ENCODE results near the gene LHX4. TPM values are rescaled to one million over a fixed set of nuclear protein-coding genes. Genes with fewer than 3 reads are reported as not detected.

The LHX4 gene
- total RNA-seq, 2 donors from 2014 or later, result not detected

DNA sequence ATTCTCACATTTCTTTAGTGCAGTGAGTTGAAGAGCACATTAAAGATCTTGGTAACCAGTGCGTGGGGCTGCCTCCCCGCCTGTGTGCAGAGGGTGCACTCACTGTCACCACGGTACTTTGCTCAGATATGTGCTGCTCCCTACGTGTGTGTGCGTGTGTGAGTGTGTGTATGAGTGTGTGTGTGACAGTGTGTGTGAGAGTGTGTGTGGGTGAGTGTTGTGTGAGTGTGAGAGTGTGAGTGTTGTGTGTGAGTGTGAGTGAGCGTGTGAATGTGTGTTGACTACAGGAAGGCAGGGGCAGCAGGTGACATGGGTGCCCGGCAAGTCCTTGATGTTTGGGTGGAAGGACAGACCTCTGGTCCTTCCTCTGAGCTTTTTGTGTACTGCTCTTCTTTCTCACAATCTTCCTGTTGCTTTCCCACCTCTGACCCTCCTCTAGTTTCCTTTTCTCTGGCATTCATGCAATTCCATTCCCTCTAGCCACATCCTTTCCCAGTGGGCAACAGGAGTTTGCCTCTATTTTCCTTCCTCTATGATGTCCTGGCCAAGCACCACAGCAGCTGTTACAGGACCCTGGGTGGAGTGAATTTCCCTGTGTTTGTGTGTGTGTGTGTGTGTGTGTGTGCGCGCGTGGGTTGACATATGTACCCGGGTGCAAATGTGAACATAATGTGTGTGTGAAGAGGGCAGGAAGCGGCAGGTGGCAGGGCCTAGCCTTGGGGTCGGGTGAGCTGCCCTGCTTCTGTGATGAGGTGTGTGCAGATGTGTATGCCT, 19.8 kb downstream of the LHX4 start:
- no peak for DNase-seq (ENCODE audit: low spot score)
- Histone ChIP-seq H3K27me3 (replicated peaks; ENCODE audit: insufficient read depth) (no peaks in the 10 kb centered on the region), H3K4me1 (ENCODE audit: control insufficient read depth in 1 of 2, low read depth in 2 of 2) (no peaks in the 10 kb centered on the region), H3K27ac (no peak overlapping the region), H3K4me3 (no peak overlapping the region), H3K36me3 (no peaks in the 10 kb centered on the region), H3K9me3 (no peaks in the 10 kb centered on the region)
- no peak for ATAC-seq (ENCODE audit: insufficient number of reproducible peaks, low FRiP score, low read depth)
- TF ChIP-seq, protein P1, sequence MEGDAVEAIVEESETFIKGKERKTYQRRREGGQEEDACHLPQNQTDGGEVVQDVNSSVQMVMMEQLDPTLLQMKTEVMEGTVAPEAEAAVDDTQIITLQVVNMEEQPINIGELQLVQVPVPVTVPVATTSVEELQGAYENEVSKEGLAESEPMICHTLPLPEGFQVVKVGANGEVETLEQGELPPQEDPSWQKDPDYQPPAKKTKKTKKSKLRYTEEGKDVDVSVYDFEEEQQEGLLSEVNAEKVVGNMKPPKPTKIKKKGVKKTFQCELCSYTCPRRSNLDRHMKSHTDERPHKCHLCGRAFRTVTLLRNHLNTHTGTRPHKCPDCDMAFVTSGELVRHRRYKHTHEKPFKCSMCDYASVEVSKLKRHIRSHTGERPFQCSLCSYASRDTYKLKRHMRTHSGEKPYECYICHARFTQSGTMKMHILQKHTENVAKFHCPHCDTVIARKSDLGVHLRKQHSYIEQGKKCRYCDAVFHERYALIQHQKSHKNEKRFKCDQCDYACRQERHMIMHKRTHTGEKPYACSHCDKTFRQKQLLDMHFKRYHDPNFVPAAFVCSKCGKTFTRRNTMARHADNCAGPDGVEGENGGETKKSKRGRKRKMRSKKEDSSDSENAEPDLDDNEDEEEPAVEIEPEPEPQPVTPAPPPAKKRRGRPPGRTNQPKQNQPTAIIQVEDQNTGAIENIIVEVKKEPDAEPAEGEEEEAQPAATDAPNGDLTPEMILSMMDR (IDR thresholded peaks at IDR 0.05), result no peak

GRCh38 chr1:180250499-180250770, 20.4 kb downstream of the LHX4 start:
- Histone ChIP-seq H3K9me3 (no peaks in the 10 kb centered on the region), H3K27ac (no peak overlapping the region), H3K27me3 (replicated peaks; ENCODE audit: insufficient read depth) (no peaks in the 10 kb centered on the region), H3K4me1 (ENCODE audit: control insufficient read depth in 1 of 2, low read depth in 2 of 2) (no peaks in the 10 kb centered on the region), H3K36me3 (no peaks in the 10 kb centered on the region), H3K4me3 (no peak overlapping the region)
- ATAC-seq (ENCODE audit: insufficient number of reproducible peaks, low FRiP score, low read depth) (no peak), DNase-seq (ENCODE audit: low spot score) (no peak)
- TF ChIP-seq, protein P1 (IDR thresholded peaks at IDR 0.05), result no peak

- H3K27ac ChIP-seq, result no peak overlapping the region
- no peaks in the 10 kb centered on the region for H3K9me3 ChIP-seq
- no peaks in the 10 kb centered on the region for H3K27me3 ChIP-seq (replicated peaks; ENCODE audit: insufficient read depth)
- no peak overlapping the region for H3K4me3 ChIP-seq
- TF ChIP-seq, protein P1 (IDR thresholded peaks at IDR 0.05), result no peak
- H3K36me3 ChIP-seq, result no peaks in the 10 kb centered on the region
- no peak for DNase-seq (ENCODE audit: low spot score)
- no peaks in the 10 kb centered on the region for H3K4me1 ChIP-seq (ENCODE audit: control insufficient read depth in 1 of 2, low read depth in 2 of 2)
- no peak for ATAC-seq (ENCODE audit: insufficient number of reproducible peaks, low FRiP score, low read depth)
These were observed 20.9 kb downstream of the LHX4 start for GRCh38 chr1:180250883-180251509.

DNA sequence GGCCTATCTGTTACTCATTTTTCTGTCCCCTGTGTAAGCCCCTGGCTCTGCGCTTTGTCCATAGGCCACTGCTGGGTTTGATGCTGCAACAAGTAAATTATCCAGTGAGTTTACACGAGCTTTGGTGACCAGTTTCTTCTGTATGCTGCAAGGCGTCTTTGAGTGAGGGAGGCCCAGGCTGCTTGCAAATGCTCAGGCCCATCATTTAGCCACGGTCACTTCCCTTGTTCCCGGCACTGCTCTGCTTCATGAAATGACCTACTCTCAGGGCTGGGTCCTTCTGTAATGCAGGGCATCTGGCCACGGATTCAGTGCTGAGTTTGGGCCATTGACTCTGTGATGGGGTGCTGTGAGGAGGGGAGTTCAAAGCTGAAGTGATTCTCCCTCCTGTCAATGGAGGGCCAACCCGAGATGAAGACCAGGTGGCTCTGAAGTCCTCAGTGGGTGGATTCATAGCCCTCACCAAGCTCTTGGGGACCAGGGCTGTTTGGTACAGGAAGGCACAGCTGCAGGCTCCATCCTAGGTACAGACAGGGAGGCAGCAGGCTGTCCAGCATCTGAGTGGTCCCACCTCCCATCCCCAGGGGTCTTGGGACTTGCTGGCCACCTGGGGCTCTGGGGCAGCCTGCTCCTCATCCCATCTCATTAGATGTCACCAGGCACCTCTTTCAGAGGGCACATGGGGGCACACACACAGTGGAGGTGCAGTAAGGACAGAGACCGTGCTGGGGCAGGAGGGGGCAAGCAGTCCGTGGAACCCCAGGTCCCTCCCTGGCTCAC, 21.7 kb downstream of the LHX4 start:
- ATAC-seq (ENCODE audit: insufficient number of reproducible peaks, low FRiP score, low read depth) (no peak), DNase-seq (ENCODE audit: low spot score) (no peak)
- H3K9me3 ChIP-seq, result no peaks in the 10 kb centered on the region
- TF ChIP-seq, protein P1 (IDR thresholded peaks at IDR 0.05), result no peak
- no peaks in the 10 kb centered on the region for H3K4me1 ChIP-seq (ENCODE audit: control insufficient read depth in 1 of 2, low read depth in 2 of 2)
- no peak overlapping the region for H3K4me3 ChIP-seq
- no peaks in the 10 kb centered on the region for H3K36me3 ChIP-seq
- H3K27me3 ChIP-seq (replicated peaks; ENCODE audit: insufficient read depth), result no peaks in the 10 kb centered on the region
- no peak overlapping the region for H3K27ac ChIP-seq
